NB4 (cell line): ENCODE results near the gene ACADL.
"Not testable (repeated sequence)": the region's sequence is repeated elsewhere in the genome, so short reads cannot be mapped to it uniquely, and the experiment has no call there.

Experiments used
- DNase-seq: peaks from one replicate; pipeline ENCODE4 v3.0.0; 2010; ENCODE audit warnings: low read depth
- H3K4me3 ChIP-seq: one replicate; pipeline ENCODE4 v1.5.1; 2011; ENCODE audit warnings: mild to moderate bottlenecking, low read depth, low read length, moderate library complexity
- MYC ChIP-seq: IDR thresholded peaks from 2 replicates; pipeline ENCODE4 v1.6.1; 2011; ENCODE audit warnings: low read depth, low read length
- POLR2A ChIP-seq: IDR thresholded peaks from 2 replicates; pipeline ENCODE4 v1.6.1; 2011; ENCODE audit warnings: mild to moderate bottlenecking; ENCODE audit not compliant: insufficient read length; ENCODE audit errors: extremely low read depth
- TF ChIP-seq, protein P1 (sequence below): IDR thresholded peaks from 2 replicates; pipeline ENCODE4 v1.6.1; 2011; ENCODE audit warnings: low read depth, low read length
- TF ChIP-seq, protein P2 (sequence below): IDR thresholded peaks from one replicate; pipeline ENCODE4 v1.5.1; 2012; ENCODE audit warnings: low read depth, low read length

Gene ACADL

DNA sequence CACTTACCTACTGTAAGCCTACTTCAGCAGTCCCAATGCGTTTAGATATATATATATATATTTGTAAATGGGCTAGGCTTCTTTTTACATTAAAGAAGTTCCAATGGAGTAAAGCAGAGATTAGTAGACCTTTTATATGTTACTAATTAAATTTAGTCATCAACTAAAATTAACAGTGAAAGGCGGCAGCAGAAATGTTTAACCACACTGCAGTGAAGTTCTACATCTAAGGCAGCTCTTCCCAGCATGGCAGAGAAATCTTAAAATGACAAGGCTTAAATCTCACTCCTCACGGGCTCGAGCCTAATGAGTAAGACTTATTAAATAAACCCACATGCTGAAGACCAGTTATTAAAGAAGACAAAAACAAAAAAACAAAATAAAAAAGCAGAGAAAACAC lies 34.9 kb downstream of the ACADL start:
- no peak for DNase-seq
- no peak for TF ChIP-seq MYC
- TF ChIP-seq, protein P1, sequence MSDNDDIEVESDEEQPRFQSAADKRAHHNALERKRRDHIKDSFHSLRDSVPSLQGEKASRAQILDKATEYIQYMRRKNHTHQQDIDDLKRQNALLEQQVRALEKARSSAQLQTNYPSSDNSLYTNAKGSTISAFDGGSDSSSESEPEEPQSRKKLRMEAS = no peak
- no peak for TF ChIP-seq POLR2A
- TF ChIP-seq, protein P2, sequence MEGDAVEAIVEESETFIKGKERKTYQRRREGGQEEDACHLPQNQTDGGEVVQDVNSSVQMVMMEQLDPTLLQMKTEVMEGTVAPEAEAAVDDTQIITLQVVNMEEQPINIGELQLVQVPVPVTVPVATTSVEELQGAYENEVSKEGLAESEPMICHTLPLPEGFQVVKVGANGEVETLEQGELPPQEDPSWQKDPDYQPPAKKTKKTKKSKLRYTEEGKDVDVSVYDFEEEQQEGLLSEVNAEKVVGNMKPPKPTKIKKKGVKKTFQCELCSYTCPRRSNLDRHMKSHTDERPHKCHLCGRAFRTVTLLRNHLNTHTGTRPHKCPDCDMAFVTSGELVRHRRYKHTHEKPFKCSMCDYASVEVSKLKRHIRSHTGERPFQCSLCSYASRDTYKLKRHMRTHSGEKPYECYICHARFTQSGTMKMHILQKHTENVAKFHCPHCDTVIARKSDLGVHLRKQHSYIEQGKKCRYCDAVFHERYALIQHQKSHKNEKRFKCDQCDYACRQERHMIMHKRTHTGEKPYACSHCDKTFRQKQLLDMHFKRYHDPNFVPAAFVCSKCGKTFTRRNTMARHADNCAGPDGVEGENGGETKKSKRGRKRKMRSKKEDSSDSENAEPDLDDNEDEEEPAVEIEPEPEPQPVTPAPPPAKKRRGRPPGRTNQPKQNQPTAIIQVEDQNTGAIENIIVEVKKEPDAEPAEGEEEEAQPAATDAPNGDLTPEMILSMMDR = no peak
- H3K4me3 ChIP-seq = no peak overlapping the region

DNA sequence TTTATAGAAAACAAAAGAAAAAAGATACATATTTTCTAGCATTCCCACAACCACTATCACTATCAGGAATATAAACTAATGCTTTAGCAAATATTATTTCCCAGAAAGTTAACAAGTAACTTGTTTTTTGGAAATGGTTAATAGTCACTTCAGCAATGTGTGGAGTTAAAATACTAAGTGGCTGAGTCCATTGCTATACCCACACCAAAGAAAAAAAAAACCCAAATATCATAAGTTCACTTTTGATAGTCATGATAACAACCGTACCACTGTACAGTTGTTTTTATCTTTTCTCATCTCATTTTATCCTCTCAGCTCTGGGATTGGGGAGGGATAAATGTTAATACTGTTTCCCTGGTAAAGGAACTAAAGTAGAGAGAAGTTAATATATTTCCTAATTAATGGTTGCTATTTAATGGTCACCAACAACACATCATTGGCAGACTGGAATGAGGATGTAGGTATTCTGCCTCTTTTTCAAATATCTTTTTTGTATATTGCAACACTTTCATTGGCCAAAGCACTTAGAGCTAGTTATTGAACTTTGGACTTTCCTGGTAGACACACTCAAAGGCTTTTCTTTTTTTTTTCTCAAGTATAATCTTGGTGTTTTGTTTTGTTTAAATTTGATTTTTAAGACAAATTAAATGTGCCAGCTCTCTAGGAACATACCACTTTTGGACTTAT lies 35.7 kb downstream of the ACADL start:
- no peak for DNase-seq
- no peak overlapping the region for H3K4me3 ChIP-seq
- TF ChIP-seq, protein P1 = no peak
- TF ChIP-seq POLR2A = no peak
- TF ChIP-seq, protein P2 = no peak
- no peak for TF ChIP-seq MYC

DNA sequence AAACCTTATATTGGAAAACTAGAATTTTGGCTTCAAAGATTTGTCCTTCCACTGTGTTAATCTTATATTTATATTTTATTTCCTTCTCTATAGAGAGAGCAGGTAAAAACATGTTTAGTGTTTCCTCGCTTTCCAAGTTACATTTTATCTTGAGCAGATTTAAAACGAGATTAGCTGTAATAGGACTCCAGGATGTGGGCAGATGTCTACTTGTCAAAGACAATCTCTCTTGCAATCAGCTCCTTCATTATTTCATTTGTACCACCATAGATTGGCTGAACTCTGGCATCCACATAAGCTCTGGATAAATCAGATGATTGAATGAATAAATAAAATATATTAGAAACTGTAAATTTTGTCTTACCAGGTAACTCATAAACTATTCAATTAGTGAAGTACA lies 36.5 kb downstream of the ACADL start:
- no peak overlapping the region for H3K4me3 ChIP-seq
- no peak for DNase-seq
- TF ChIP-seq MYC (no peak), POLR2A (no peak)
- TF ChIP-seq, protein P1 = no peak
- TF ChIP-seq, protein P2 = no peak

DNA sequence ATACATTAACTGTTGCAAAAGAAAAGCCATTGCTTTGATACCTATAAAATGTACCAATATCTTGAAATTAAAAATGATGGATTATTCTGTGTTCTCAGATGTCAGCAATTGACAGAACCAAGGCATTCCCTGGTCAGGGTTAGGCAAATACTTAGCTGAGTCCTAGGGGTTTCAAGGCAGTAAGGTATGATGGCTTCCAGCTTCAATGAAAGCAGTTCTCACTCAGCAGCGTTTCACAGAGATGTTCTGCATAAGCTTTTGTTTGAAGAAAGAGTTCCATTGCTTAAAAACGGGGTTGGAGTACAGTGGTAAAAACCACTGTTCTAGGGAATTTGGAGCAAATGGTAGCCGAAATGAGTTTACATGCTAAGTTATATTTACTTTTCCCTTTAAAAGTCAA lies 37.1 kb downstream of the ACADL start:
- H3K4me3 ChIP-seq = no peak overlapping the region
- TF ChIP-seq, protein P1 = no peak
- TF ChIP-seq, protein P2 = no peak
- TF ChIP-seq POLR2A (no peak), MYC (no peak)
- no peak for DNase-seq

DNA sequence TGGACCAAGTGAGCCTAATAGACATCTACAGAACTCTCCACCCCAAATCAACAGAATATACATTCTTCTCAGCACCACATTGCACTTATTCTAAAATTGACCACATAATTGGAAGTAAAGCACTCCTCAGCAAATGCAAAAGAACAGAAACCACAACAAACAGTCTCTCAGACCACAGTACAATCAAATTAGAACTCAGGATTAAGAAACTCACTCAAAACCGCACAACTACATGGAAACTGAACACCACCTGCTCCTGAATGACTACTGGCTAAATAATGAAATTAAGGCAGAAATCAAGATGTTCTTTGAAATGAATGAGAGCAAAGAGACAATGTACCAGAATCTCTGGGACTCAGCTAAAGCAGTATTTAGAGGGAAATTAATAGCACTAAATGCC lies 41.3 kb downstream of the ACADL start:
- H3K4me3 ChIP-seq, DNase-seq: not testable (repeated sequence)

DNA sequence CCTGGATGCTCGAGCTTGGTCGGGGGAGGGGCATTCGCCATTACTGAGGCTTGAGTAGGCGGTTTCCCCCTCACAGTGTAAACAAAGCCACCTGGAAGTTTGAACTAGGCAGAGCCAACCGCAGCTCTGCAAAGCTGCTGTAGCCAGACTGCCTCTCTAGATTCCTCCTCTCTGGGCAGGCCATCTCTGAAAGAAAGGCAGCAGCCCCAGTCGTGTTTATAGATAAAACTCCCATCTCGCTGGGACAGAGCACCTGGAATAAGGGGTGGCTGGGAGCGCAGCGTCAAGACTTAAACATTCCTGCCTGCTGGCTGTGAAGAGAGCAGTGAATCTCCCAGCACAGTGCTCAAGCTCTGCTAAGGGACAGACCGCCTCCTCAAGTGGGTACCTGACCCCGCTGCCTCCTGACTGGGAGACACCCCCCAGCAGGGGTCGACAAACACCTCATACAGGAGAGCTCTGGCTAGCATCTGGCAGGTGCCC lies 43.6 kb downstream of the ACADL start:
- not testable (repeated sequence) for H3K4me3 ChIP-seq, DNase-seq

DNA sequence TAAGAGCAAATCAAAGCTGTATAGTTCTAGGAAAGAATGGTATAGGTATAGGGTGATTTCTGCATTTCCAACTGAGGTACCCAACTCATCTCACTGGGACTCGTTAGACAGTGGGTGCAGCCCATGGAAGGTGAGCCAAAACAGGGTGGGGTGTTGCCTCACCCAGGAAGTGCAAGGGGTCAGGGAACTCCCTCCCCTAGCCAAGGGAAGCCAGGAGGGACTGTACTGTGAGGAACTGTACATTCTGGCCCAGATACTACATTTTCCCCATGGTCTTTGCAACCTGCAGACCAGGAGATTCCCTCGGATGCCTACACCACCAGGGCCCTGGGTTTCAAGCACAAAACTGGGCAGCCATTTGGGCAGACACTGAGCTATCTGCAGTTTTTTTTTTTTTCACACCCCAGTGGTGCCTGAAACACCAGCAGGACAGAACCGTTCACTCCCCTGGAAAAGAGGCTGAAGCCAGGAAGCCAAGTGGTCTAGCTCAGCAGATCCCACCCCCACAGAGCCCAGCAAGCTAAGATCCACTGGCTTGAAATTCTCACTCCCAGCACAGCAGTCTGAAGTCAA lies 44.1 kb downstream of the ACADL start:
- not testable (repeated sequence) for DNase-seq, H3K4me3 ChIP-seq
